22Rv1 (cell line): Measurements from ENCODE around the gene PHLDB3.

ENCODE experiments used
- CTCF ChIP-seq: fragments of 450-650 bp; IDR thresholded peaks from 2 replicates; pipeline ENCODE4 v1.5.1; 2017; ENCODE audit warnings: mild to moderate bottlenecking
- ZFX ChIP-seq: fragments of 450-650 bp; IDR thresholded peaks from 2 replicates; pipeline ENCODE4 v1.6.1; 2017; ENCODE audit warnings: antibody characterized with exemption, borderline replicate concordance

GRCh38 chr19:43463381-43464133 is 41.0 kb downstream of the PHLDB3 start:
- TF ChIP-seq CTCF = no peak
- no peak for TF ChIP-seq ZFX
